ENCODE measurements around the gene EML1.

DNA sequence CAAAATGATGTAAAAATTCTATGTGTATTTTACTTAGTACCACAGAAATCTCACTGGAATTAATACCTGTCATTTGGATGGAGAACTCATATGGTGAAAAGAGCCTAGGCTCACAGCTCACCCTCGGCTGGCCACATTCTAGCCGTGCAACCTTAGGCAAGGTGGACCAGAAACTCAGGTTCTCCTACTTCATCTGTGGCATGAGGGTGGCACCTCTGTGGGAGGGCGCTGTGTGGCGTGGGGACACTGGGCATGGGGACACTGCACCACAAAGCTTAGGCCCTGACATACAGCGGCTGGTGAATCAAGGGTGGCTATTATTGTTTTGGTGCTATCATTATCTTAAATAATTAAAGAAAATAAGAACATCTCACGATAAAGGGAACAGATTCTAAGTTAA is 47.1 kb downstream of the EML1 start:
- TF ChIP-seq POLR2AphosphoS5 (IDR thresholded peaks at IDR 0.05; ENCODE audit: borderline replicate concordance, low read depth, low read length), result no peak
- no peak for TF ChIP-seq EZH2 (IDR thresholded peaks at IDR 0.05)
- TF ChIP-seq FOXP2 (optimal IDR thresholded peaks at IDR 0.05; ENCODE audit: control extremely low read depth, extremely low read length, insufficient read depth), result no peak

Data from SK-N-MC (cell line).